AG04450 (cell line): ENCODE results near the gene RAPGEFL1. TPM values are rescaled to one million over a fixed set of nuclear protein-coding genes. Genes with fewer than 3 reads are reported as not detected.

Experiments
- CTCF ChIA-PET: fragments of 300-600, 350-600 bp; formaldehyde crosslinking; extraction: SDS; loops from one replicate; lab custom pipeline; 2022; ENCODE audit warnings: antibody characterized with exemption, inconsistent platforms; lab: Charles Lee
- POLR2A ChIA-PET: fragments of 350-600 bp; formaldehyde crosslinking; extraction: SDS; loops from one replicate; lab custom pipeline; 2021; ENCODE audit warnings: antibody characterized with exemption, inconsistent platforms; lab: Yijun Ruan, JAX
- DNase-seq: peaks from one replicate; pipeline ENCODE4 v3.0.0-alpha.2; 2011; ENCODE audit warnings: low read depth, low spot score
- H3K27ac ChIP-seq: one replicate; pipeline ENCODE4 v1.5.1; 2012; ENCODE audit warnings: low read depth, low read length, control low read depth
- H3K27me3 ChIP-seq: one replicate; pipeline ENCODE4 v1.6.0; 2012; ENCODE audit warnings: low read length; ENCODE audit not compliant: control insufficient read depth, insufficient read depth
- H3K4me3 ChIP-seq: 2 replicates; pipeline ENCODE4 v1.5.1; 2011; ENCODE audit warnings: mild to moderate bottlenecking, low read depth, low read length, control low read depth
- H3K9me3 ChIP-seq: 2 replicates; pipeline ENCODE4 v1.5.1; 2012; ENCODE audit warnings: low read length; ENCODE audit not compliant: control insufficient read depth, insufficient read depth
- CTCF ChIP-seq: IDR thresholded peaks from 2 replicates; pipeline ENCODE4 v1.5.1; 2011; ENCODE audit warnings: low read depth, low read length, control low read depth, inconsistent platforms
- polyA plus RNA-seq: library from polyadenylated mRNA; depleted of rRNA; stranded (reverse); fragments of >200 nt; gene quantifications from 2 replicates; pipeline ENCODE4 v1.2.3, GENCODE V29; 2011

Gene RAPGEFL1
- polyA plus RNA-seq, 1 experiment = 3.0 TPM

GRCh38 chr17:40151414-40151963, 25.8 kb upstream of the RAPGEFL1 start:
- Histone ChIP-seq H3K27ac (no peak overlapping the region), H3K9me3 (no peaks in the 10 kb centered on the region), H3K27me3 (no peaks in the 10 kb centered on the region), H3K4me3 (no peak overlapping the region)
- no peak for TF ChIP-seq CTCF
- no peak for DNase-seq
- ChIA-PET CTCF (interaction anchor here (0.5 to 1.4 kb wide), 2 partner anchors 68 to 82 kb away, joined by 3 to 5 read pairs; partner anchors contain the start of gene WIPF2), POLR2A (no interaction called here)

GRCh38 chr17:40153603-40154236, 23.6 kb upstream of the RAPGEFL1 start:
- Histone ChIP-seq H3K9me3 (no peaks in the 10 kb centered on the region), H3K27me3 (no peaks in the 10 kb centered on the region), H3K27ac (no peak overlapping the region), H3K4me3 (no peak overlapping the region)
- ChIA-PET POLR2A (no interaction called here), CTCF (interaction anchor here (0.6 to 1.3 kb wide), 4 partner anchors 15 to 127 kb away, joined by 3 to 5 read pairs (median 4); no protein-coding TSS in a partner anchor)
- DNase-seq = no peak
- TF ChIP-seq CTCF = no peak

GRCh38 chr17:40157973-40158372, 19.3 kb upstream of the RAPGEFL1 start:
- POLR2A ChIA-PET = no interaction called here
- no peak for DNase-seq
- H3K27ac ChIP-seq = no peak overlapping the region
- CTCF ChIA-PET = interaction anchor here (0.9 kb wide), 1 partner anchor 10 kb away, joined by 3 read pairs; no protein-coding TSS in a partner anchor
- H3K4me3 ChIP-seq = no peak overlapping the region
- no peaks in the 10 kb centered on the region for H3K27me3 ChIP-seq
- TF ChIP-seq CTCF = no peak
- no peaks in the 10 kb centered on the region for H3K9me3 ChIP-seq

- no peak overlapping the region for H3K27ac ChIP-seq
- CTCF ChIA-PET = interaction anchor here (0.6 to 0.9 kb wide), 2 partner anchors 10 to 180 kb away, joined by 3 to 6 read pairs; no protein-coding TSS in a partner anchor
- no peak for DNase-seq
- no peaks in the 10 kb centered on the region for H3K9me3 ChIP-seq
- no peak overlapping the region for H3K4me3 ChIP-seq
- no peaks in the 10 kb centered on the region for H3K27me3 ChIP-seq
- no peak for TF ChIP-seq CTCF
- POLR2A ChIA-PET = no interaction called here
Observed at GRCh38 chr17:40158438-40159013, 18.7 kb upstream of the RAPGEFL1 start.

GRCh38 chr17:40159456-40159855, 17.8 kb upstream of the RAPGEFL1 start:
- Histone ChIP-seq H3K4me3 (no peak overlapping the region), H3K27me3 (no peaks in the 10 kb centered on the region), H3K27ac (no peak overlapping the region), H3K9me3 (no peaks in the 10 kb centered on the region)
- CTCF ChIA-PET = no interaction called here
- no peak for TF ChIP-seq CTCF
- no peak for DNase-seq
- POLR2A ChIA-PET = no interaction called here
